Measurements from ENCODE around the gene GSC2.
"Not testable (repeated sequence)": the region's sequence is repeated elsewhere in the genome, so short reads cannot be mapped to it uniquely, and the experiment has no call there.

The GSC2 gene

DNA sequence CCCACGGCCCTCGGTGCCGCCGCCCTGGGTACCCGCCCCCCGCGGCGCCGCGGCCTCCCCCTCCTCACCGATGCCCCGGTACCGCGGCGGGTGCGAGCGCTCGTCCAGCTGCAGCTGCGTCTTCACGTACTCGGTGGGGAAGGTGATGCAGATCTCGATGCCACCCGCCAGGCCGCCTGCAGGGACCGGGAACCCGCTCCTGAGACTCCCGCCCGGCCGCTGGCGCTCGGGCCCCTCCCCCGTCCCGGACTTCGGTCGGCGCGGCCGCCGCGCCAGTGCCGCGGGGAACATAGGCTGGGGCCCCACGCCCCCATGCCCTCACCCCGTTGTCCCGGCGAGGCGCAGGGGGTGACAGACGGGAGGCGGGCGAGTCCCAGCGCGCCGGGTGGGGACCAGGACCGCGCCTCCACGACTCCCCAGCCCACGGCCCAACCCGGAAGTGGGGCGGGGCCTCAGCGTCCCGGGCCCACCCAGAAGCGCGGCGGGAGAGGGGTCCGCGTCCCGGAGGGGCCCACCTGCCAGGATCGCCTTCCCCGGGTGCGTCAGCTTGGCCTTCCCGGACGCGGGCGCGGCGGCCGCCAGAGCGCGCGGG lies 28.1 kb upstream of the GSC2 start:
- DNase-seq (ENCODE audit: low spot score), result peak; percentile 70

DNA sequence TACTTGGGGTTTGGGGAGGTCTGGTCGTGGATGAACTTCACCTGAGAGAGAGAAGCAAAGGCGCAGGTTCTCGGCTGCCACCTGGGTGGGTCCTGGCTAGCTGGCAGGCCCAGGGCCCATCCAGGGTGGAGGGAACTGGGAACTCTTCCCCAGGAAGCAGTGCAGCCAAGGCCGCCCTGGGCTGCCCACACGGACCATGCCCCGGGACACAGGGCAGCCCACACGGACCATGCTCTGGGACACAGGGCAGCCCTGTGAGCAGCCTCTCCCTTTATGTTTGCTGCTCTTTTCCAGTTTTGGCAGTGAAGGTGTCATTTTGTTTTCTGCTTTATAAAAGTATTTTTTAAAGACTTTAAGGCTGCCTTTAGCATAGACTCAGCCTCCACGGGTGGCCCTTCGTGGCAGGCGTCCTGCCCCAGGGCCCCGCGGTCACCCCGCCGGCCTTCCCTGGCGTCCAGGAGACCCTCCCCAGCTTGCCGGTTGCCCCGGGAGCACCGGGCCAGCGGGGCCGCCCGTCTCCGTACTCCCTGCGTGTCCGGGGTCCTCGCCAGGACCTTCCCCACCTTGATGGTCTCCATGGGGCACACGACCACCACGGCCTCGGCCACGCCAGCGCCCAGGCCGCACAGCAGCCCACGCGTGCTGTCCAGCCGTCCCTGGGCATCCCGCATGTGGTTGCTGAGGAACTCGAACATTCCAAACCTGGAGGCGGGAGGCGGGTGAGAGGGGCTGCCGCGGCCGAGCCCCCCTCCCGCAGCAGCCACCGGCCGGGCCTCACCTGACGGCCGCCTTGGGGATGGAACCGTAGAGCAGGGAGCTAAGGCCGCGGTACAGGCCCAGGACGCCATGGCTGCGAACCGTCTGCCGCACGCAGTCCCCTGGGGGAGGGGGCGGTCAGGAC lies 27.3 kb upstream of the GSC2 start:
- no peak for DNase-seq (ENCODE audit: low spot score)

DNA sequence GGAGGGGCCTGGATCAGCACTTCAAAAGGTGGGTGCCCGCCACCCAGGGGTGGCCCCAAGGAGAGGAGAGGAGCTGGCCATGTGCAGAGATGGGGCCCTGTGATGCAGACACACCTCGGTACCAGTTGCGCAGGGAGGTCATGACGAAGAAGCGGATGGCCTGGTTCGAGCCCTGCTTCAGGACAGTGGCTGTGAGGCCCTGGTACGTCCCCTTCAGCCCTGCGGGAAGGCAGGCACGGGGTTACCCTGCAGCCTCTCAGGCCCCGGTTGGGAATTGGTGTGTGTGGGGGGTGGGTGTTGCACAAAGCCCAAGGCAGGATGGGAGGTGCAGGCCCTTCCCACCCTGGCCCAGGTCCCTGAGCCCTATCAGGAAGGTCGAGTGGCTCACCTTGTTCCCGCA lies 26.6 kb upstream of the GSC2 start:
- no peak for DNase-seq (ENCODE audit: low spot score)

DNA sequence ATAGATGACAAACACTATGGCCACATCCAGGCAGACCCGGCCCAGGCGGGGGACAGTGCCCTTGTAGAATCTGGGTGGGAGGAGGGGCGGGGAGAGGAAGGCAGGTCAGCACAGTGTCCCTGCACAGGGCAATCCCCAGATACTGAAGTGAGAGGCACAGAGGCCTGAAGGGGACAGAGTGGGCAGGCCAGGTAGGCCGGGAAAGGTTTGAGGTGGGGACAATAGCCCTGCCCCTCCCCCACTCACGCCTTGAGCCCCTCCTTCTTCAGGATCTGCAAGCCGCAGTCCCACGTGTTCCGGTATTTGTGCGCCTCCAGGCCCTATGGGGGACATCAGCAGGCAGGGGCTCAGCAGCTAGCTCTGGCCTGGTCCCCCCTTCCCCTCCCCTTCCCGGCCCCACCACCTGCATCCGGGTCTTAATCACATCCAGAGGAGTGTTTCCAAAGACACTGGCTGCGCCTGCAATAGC lies 26.1 kb upstream of the GSC2 start:
- no peak for DNase-seq (ENCODE audit: low spot score)

DNA sequence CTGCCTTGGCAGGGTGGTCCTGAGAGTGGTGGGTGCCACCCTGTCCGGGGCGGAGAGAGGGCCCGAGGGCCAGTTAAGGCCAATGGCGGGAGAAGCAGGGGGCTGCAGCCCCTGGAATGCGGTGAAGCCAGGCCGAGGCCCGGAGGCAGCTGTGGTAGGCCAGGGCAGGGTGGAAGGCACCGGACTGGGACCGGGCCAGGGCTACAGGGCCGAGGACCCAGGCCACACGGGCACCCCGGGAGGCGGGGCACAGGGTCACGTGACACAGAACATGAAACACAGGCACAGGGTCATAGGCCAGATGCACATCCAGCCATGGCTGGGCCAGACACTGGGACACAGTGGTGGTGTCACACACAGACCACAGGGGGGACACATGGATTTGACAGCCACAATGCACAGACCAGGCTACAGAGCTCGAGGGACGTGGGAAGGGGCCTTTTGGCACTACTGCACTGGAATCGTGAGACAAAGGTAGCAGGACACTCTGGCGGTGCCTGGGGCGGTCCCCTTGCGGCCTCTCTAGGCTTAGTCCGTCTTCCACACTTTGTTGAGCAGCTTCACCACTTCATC lies 25.6 kb upstream of the GSC2 start:
- no peak for DNase-seq (ENCODE audit: low spot score)

DNA sequence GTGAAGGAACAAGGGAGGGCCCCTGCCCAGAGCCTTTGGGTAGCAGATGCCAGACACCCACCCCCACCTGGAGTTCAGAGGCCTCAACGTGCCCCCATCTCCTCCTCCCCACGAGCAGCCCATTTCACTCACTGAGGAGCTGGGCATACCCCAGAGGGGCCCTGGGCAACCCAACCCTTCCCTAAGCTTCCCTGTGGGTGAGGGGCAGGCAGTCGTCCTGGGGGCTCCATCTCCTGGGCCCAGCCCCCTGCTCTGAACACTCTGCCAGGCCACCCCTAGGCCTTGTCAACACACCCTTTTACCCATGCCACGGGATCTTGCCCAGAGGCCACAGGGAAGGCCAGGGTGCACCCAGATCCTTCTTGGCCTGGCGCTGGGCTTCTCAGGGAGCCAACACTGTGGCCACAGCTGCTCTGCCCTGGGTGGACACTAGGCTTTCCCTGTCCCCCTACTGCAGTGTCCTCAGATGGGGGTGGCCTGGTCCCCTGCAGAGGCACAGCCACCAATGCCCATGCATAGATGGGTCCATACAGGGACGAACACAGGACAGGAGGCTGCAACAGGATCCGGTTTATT lies 25.0 kb upstream of the GSC2 start:
- no peak for DNase-seq (ENCODE audit: low spot score)

DNA sequence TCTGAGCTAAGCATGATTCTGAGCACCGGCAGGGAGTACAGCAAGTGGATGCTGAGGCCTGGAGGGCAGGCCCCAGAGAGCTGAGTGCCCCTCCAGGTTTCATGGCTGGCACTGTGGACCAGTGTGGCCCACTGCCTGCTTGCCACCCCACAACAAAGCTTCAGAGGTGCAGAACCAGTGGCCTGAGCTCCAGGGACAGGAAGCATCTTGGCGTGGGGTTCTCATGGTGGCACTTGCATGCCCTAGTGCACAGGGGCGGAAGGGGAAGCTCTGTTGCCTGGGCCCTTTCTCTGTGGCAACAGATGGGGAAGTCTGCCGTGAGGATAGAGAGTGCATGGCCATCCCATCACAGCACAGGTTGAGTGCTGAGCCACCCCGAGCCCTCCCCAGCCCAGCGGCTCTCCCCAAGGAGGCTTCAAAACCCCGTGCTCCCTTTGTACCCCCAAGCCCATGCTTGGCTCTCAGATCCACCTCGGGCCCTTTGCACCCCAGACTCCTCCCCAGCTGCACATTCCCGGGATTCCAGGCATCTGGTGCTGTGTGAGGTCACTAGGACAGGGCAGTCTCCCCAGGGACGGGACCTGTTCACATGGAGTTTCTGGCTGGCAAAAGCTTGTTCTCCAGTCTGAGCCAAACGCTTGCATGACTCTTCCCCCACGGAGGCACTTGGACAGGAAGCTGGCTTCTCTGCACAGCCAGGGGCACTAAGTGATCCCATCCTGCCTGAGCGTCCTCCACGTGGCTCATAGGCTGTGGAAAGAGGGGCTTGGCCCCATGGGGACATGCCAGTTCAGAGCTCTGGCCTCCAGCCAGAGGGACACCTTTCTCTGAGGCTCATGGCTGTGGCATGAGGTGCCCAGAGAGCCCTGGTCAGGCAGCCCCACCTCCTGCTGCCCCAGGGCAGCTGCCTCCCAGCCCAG lies 24.3 kb upstream of the GSC2 start:
- DNase-seq (ENCODE audit: low spot score), result peak; percentile 78

DNA sequence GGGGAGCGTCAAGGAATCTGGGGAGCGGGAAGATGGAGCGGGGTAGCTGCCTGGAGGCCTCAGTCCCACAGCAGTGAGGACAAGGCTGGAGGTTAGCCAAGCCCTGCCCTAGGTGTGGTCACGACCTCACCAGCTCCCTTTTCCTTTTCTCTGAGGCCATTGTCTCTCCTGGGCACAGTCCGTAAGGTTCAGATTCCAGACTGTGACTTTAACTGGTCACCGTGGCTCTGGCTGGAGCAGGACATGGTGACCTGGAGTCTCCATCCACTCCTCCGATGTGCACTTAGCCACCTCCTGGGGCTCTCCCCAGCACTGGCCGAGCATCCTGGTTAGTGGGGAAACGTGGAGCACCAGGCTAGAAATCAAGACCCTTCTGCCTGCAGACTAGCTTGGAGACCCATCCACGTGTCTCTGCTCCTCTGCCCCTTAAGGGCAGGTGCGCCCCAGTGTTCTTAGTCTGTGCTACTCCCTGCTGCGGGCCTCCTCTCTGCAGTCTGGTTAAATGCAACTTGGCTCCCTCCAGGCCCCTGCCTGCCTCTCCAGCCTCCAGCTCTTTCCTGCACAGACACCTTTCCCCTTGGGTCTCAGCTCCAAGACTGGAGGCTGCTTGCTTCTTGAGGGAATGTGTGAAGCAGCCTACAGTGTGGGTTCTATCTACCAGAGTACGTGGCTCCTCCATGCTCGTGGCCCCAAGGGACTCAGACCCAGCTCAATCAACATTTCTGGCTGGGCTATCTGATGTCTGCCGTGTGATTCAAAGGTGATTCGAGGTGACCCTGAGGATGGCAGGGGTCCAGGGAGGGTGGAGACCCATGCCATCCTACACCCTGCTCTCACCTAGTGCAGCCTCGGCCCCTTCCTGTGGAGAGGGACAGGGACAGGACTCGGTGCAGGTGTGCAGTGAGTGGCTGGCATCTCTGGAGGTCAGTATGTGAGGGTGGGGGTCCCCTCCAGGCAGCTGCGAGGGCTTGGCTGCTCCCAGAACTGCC lies 23.2 kb upstream of the GSC2 start:
- DNase-seq (ENCODE audit: low spot score), result no peak

DNA sequence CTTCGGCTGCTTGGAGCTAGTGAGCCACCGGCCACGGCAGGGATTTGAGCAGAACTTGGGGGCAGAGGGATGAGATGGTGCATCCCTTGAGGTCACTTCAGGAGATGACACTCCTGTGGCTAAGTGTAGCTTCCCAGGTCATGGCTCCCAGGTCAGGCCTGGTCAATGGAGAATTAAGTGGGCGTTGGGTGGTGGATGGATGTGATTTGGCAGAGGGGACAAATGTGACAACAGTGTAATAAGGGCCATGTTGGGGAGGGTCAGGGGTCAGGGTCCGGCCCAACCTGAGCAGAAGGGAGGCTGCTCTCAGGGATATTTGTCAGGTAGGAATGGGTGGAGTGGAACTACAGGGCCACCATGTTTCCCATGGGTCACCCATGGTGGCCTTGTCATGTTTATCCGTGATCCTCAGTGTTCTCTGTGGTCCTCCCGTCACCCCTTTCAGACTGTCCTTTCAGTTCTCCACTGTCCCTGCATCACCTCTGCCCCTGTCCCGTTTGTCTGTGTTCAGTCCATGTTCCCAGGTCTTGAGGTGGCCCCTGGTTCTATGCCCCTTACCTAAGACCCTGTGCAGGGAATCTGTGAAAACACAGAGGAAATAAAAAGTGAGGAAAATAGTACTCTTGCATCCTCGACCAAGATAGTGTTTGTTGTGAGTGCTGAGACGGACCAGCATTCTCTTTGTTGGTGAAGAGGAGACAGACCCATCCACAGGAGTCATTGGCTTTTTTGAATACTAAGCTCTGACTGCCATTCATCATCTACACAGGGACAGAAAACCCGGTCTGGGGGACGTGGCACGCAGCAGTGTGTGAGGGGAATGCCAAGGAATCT lies 22.3 kb upstream of the GSC2 start:
- DNase-seq (ENCODE audit: low spot score), result no peak

DNA sequence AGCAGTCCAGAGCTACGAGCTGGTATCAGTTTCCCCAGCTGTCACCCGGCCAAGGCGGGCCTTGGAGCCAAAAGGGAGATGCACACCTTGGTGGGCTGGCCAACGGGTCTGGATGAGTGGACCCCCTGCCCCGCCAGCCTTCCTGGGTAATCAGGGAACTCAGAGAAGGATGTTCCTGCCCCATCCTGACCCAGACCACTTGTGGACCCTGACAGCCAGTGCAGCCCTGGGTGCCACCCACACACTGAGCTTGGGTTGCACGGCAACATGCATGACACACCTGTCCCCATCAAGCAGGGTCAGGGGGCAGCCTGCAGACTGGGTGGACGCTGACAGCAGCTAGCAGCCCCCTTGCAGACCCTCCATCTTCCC lies 19.8 kb upstream of the GSC2 start:
- no peak for DNase-seq (ENCODE audit: low spot score)

DNA sequence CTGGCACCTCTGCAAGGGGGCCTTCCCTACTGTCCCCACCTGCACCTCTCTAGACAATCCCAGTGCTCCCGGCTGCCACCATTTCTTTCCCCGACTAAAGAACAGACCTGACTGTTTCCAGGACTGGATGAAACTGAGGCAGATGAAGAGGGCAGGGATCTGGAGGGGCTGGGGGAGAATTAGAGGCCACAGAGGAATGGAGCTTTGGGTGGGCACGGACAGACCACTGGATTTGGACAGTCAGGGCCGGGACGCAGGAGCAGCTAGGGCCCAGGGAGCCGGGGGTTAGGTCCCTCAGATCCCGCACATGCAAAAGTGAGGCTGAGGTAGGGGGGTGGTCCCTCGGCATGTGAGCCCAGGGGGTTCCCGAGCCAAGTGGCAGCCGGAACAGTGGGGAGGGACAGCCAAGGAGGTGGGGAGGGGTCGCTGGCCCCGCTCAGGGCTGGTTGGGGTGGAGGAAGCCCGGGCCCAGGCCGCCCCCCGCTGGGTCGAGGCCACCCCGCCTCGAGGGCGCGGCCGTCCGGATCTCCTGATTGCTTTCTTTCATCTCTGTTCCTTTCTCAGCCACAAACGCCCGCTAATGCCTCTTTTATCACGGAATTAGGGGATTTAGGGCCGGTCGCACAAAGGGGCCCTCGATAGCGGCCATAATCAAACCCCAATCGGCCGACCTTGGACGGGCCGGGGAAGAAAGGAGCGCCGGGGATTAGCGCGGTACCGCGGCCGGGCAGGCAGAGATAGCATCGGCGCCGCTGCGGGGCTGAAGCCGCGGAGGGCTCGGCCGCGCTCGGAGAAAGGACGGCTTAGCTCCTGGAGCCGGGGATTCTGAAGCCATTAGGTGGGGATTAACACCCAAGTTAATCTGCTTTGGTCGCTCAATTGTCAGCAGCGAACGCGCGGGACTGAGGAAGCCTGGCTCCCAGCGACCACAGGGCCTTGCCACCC lies 19.2 kb upstream of the GSC2 start:
- DNase-seq (ENCODE audit: low spot score), result peak; percentile 35

DNA sequence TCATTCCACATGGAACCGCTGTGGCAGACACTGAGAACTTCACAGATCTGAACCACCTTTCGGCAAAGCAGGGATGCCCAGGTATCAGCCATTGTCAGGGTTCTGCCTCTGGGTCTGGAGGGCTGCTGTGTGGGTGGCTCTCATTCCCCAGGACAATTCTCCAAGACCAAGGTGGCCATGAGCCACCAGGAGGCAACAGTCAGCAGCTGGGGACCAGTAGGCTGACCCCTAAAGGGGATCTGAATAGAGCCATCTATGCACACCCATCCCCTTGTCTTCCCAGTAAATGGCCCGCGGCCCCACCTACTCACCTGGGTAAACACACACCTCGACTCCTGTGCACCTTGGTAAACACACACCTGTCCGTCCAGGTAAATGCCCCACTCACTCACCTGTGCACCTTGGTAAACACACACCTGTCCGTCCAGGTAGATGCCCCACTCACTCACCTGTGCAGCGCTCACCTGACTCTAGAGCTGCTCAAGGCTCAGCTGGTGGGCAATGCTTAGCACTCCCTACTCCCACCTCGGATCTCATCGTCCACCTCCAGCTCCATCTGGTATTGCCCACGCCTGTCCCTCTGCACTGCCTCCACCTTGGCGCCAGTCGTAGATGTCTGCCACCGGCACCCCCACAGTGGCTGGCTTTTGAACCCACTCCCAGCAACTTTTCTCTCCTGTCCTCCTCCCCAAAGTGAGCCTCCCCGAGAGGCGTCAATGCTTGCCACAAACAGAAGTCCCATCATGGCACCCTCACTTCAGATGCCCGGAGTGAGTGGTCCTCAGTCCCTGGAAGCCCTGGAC lies 18.2 kb upstream of the GSC2 start:
- no peak for DNase-seq (ENCODE audit: low spot score)

DNA sequence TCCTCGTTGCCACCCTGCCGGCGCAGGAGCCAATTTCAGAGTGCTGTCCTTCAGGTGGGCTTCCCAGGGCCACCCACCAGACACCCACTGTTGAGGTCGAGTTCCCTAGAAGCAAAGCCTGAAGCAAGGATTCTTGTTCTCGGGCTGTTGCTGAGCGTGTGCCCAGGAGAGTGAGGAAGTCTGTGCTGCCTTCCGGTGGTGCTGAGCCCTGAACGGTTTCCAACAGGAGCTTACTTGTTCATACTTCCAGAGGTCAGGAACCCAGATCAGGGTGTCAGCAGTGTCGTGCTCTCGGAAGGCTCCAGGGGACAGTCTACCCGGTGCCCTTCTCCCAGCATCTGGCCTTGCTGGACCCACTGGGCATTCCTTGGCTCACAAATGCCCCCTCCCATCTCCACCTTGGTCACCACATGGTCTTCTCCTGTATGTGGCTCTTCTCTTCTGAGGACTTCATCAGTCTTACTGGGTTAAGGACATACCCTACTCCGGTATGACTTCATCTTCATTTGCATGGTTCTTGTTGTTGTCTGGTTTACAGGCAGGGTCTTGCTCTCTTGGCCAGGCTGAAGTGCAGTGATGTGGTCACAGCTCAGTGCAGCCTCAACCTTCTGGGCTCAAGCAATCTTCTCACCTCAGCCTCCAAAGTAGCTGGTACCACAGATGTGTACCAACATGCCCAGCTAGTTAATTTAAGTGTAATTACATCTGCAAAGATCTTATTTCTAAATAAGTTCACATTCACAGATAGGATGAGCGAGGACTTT lies 17.2 kb upstream of the GSC2 start:
- no peak for DNase-seq (ENCODE audit: low spot score)

DNA sequence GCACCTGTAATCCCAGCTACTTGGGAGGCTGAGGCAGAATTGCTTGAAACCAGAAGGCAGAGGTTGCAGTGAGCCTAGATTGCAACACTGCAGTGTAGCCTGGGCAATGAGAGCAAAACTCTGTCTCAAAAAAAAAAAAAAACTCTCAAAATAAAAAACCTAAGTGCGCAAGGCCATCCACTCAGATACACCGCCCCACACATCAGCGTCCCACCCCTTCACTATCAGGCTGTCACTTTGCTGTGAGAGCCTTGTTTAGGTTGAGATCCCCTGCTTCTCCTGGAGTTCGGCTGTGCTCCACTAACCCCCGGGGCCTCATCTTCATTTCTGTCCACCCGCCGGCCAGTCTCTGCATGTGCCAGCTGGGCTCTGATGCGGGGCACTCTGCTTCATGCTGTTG lies 16.3 kb upstream of the GSC2 start:
- no peak for DNase-seq (ENCODE audit: low spot score)

DNA sequence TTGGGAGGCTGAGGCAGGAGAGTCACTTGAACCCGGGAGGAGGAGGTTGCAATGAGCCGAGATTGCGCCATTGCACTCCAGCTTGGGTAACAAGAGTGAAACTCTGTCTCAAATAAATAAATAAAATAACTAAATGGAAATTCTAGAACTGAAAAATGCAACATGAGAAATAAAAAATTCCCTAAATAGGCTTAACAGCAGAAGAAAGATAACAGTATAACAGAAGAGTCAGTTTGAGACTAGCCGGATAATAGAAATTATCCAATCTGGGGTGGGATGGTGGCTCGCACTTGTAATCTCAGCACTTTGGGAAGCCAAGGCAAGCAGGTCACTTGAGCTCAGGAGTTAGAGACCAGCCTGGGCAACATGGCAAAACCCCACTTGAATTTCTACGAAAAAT lies 14.3 kb upstream of the GSC2 start:
- no peak for DNase-seq (ENCODE audit: low spot score)

DNA sequence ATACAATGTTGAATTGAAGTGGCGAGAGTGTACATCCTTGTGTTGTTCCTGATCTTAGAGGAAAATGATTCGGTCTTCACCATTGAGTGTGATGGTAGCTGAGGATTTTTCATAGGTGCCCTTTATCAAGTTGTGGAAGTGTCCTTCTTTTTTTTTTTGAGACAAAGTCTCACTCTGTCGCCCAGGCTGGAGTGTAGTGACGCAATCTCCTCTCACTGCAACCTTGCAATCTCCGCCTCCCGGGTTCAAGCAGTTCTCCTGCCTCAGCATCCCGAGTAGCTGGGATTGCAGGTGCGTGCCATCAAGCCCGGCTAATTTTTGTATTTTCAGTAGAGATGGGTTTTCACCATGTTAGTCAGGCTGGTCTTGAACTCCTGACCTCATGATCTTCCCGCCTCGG lies 8.6 kb upstream of the GSC2 start:
- DNase-seq (ENCODE audit: low spot score), result not testable (repeated sequence)

DNA sequence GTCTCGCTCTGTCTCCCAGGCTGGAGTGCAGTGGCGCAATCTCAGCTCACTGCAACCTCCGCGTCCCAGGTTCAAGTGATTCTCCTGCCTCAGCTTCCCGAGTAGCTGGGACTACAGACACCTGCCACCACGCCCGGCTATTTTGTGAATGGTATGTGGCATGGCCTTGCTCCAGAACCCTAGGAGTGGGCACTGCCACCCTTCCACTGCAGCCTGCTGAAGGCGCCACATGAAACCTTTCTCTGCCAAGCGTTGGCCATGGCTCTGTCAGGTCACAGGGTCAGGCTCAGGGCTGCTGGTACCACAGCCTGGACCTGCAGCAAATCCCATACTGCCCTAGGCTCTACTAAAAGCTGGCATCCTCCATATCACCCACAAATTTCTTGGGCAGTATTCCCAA lies 6.0 kb upstream of the GSC2 start:
- not testable (repeated sequence) for DNase-seq (ENCODE audit: low spot score)
